Uterine smooth muscle cell (primary cell): ENCODE data around the gene GAR1. TPM values are rescaled to one million over a fixed set of nuclear protein-coding genes. Genes with fewer than 3 reads are reported as not detected.

ENCODE experiments used
- total RNA-seq: library from RNA; depleted of rRNA; stranded (reverse); fragments of >200 nt; gene quantifications from 2 replicates; pipeline ENCODE4 v1.2.3, GENCODE V29; 2014

GAR1 gene
- 2.7 and 3.2 TPM in 2 replicates for total RNA-seq

DNA sequence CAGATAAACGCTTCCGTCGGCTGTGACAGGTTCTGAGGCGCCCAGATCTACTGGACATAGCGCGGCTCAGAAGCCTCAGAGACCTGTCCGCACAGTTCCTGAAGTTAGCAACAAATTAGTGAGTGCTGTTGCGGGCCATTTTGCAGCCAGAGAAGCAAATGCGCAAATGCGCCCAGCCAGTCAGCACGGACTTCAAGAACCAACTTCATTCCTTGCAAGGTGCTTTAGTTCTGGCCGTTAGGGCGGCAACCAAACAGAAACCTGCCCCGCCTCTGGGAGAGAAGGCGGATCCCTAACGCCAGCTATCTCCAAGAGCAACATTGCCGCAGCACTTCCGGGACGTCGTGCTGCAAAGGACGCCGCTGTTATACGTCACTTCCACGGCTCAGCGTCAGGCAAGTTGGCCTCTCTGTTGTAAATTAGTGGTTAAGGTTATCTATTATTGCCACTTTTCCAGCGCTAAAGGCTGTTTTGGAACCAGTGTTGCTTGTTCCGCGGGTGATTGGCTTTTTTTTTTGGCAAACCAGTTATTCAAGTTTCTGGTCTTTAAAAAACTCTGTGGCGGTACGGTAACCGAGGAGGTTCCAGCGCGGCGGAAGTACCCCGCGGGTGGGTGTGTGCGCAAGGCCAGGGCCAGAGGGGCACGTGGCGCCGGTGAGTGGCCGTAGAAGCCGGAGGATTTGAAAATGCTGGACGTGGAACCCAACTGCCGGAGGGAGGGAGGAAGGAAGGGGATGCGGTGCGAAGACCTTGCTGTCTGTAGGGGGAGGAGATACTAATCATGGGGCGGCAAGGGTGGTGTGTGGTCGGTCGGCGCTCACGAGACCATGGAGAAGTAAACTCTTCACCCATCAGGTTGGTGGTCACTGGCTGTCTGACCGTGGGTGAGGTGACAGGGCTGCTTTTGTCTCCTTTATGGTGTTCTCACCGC is at the start of gene GAR1:
TSS of gene GAR1 (plus strand) at position 612 of the 931 bp plus-strand sequence. CDS start 403 bp downstream, outside the sequence.

DNA sequence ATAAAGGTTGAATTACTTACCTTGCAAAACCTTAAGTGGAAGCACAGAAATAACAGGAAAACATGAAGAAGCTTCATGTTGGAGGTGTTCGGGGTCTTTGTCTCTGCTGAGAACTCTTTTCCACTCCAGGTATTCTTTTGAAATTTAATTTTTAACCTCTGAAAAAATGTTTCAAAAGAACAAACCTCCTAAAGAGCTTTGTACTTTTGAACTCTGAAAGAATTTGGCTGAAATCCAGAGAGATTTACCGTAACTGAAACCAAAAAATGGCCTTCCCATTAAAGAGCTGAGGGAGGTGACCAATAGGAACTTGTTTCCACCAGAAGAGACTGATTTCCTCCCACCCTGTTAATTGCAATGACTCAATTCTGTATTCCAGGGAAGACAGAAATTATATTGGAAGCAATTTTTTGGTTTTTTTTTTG is 13.7 kb upstream of the GAR1 start, which contains the start of gene CFI:
TSS of gene CFI (minus strand) at position 105 of the 425 bp plus-strand sequence. CDS start at position 77, 28 bp downstream.

DNA sequence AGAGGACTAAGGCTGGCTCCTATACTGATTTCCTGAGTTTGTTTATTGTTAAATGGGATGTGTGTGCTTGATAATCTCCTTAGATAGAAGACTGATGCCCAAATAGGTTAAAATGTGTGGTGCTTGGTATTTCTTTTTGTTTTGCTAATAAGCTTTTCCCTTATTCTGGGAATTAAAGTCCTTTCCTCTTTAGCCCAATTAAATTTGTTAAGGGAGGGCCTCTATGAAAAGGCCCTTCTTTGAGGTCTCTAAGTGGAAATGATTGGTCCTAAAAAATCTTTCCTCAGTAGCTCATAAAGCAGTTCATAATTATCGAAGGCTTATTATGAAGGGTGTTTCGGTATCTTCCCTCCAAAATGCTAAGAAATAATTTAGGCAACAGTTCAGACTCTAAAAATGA is 12.1 kb downstream of the GAR1 start, which contains the start of gene RRH:
TSS of gene RRH (plus strand) at position 301 of the 400 bp plus-strand sequence. CDS start at position 357, 56 bp downstream.

DNA sequence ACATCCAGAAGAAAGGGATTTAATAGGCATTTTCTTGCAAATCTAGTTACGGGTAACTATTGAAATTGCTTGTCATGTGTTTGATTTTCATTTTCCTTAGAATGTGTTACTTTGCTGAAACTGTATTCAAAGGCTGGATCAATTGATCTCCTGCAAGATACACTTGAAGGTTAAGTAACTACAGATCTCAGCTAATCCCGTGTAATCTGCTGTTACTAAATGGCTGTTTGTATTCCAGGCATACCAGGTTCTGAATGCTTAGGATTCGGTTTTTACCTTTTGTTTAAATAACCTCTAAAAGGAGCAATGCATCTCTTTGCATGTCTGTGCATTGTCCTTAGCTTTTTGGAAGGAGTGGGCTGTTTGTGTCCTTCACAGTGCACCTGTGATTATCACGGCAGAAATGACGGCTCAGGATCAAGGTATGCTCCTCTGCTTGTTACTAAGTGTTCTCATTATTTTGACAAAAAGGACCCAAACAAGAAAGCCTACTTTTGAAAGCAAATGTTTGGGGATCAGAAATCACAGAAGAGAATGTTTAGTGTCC is 32.4 kb downstream of the GAR1 start, which contains the start of gene LRIT3:
TSS of gene LRIT3 (plus strand) at position 212 of the 547 bp plus-strand sequence. CDS start at position 307, 95 bp downstream.

Other genes with a start within 250 kb of the GAR1 start
- 34.4 and 44.4 TPM in 2 replicates for gene CASP6, start 112.3 kb upstream of the GAR1 start, total RNA-seq
- gene PLA2G12A, start 85.7 kb upstream of the GAR1 start, total RNA-seq = 9.6 and 65.5 TPM in 2 replicates
- 3.0 and 3.7 TPM in 2 replicates for gene CFI, start 13.8 kb upstream of the GAR1 start, total RNA-seq
- gene RRH, start 12.2 kb downstream of the GAR1 start, total RNA-seq = 0.22 TPM in 1 of 2 replicates, not detected in the other
- gene LRIT3, start 32.3 kb downstream of the GAR1 start, total RNA-seq = under 0.01 and 0.11 TPM in 2 replicates
- gene EGF, start 97.1 kb downstream of the GAR1 start, total RNA-seq = 1.3 and 1.9 TPM in 2 replicates